HL-60 (cell line): ENCODE results near the gene SLC38A10.

ENCODE experiments used
- CTCF ChIP-seq: IDR thresholded peaks from one replicate; pipeline ENCODE4 v1.5.1; 2011; ENCODE audit warnings: low read length, control low read depth, inconsistent platforms; ENCODE audit not compliant: insufficient read depth
- POLR2AphosphoS5 ChIP-seq: IDR thresholded peaks from 2 replicates; pipeline ENCODE4 v1.6.1; 2012; ENCODE audit warnings: low read depth

GRCh38 chr17:81258292-81258691, 36.8 kb downstream of the SLC38A10 start:
- TF ChIP-seq POLR2AphosphoS5 (no peak), CTCF (no peak)
